WERI-Rb-1 (cell line): ENCODE results near the gene TAF1D.

Source experiments
- DNase-seq: peaks from one replicate; pipeline ENCODE4 v3.0.0-alpha.2; 2020
- H3K27ac ChIP-seq: fragments of 250-450 bp; sonication (Bioruptor Pico); 2 replicates; pipeline ENCODE4 v1.5.1; 2020; ENCODE audit warnings: mild to moderate bottlenecking, moderate library complexity
- H3K27me3 ChIP-seq: fragments of 250-450 bp; sonication (Bioruptor Pico); 2 replicates; pipeline ENCODE4 v1.5.1; 2021; ENCODE audit warnings: mild to moderate bottlenecking, low read depth, moderate library complexity; ENCODE audit not compliant: insufficient read depth, severe bottlenecking
- H3K36me3 ChIP-seq: fragments of 250-450 bp; sonication (Bioruptor Pico); 2 replicates; pipeline ENCODE4 v1.5.1; 2020; ENCODE audit warnings: mild to moderate bottlenecking, moderate library complexity
- H3K4me3 ChIP-seq: 2 replicates; pipeline ENCODE4 v1.5.1; 2011; ENCODE audit warnings: low read depth, mild to moderate bottlenecking, control low read depth, low read length
- H3K9me3 ChIP-seq: fragments of 250-450 bp; sonication (Bioruptor Pico); 2 replicates; pipeline ENCODE4 v1.5.1; 2021; ENCODE audit warnings: mild to moderate bottlenecking, moderate library complexity; ENCODE audit not compliant: severe bottlenecking
- TF ChIP-seq, protein P1 (sequence below): IDR thresholded peaks from 2 replicates; pipeline ENCODE4 v1.5.1; 2011; ENCODE audit warnings: low read depth, mild to moderate bottlenecking, control low read depth, inconsistent platforms, low read length

Gene TAF1D

GRCh38 chr11:93694109-93694508, 47.2 kb downstream of the TAF1D start:
- TF ChIP-seq, protein P1, sequence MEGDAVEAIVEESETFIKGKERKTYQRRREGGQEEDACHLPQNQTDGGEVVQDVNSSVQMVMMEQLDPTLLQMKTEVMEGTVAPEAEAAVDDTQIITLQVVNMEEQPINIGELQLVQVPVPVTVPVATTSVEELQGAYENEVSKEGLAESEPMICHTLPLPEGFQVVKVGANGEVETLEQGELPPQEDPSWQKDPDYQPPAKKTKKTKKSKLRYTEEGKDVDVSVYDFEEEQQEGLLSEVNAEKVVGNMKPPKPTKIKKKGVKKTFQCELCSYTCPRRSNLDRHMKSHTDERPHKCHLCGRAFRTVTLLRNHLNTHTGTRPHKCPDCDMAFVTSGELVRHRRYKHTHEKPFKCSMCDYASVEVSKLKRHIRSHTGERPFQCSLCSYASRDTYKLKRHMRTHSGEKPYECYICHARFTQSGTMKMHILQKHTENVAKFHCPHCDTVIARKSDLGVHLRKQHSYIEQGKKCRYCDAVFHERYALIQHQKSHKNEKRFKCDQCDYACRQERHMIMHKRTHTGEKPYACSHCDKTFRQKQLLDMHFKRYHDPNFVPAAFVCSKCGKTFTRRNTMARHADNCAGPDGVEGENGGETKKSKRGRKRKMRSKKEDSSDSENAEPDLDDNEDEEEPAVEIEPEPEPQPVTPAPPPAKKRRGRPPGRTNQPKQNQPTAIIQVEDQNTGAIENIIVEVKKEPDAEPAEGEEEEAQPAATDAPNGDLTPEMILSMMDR, result no peak
- no peak for DNase-seq
- no peaks in the 10 kb centered on the region for H3K27me3 ChIP-seq
- H3K36me3 ChIP-seq, result peaks cover 84% of the 10 kb centered on the region
- H3K4me3 ChIP-seq, result no peak overlapping the region
- no peaks in the 10 kb centered on the region for H3K9me3 ChIP-seq
- no peak overlapping the region for H3K27ac ChIP-seq

DNA sequence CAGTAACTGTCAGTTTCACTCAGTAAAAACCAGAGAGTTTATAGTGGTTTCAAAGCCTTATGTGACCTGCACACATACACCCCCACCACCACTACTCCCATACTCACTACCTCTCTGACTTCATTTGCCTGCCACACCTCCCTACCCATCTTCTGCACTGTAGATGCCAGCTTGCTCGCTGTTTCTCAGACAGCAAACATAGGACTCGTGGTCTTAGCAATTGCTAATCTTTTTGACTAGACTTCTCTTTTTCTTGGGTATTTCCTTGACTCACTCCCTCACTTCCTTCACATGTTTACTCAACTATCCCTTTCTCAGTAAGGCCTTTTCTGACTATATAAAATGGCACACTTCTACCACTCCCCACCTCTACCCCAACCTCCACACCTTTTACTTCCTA, 52.1 kb downstream of the TAF1D start:
- H3K36me3 ChIP-seq, result peaks cover 63% of the 10 kb centered on the region
- H3K4me3 ChIP-seq, result no peak overlapping the region
- DNase-seq, result no peak
- no peaks in the 10 kb centered on the region for H3K9me3 ChIP-seq
- no peak overlapping the region for H3K27ac ChIP-seq
- TF ChIP-seq, protein P1, result no peak
- H3K27me3 ChIP-seq, result no peaks in the 10 kb centered on the region

GRCh38 chr11:93686812-93687211, 54.5 kb downstream of the TAF1D start:
- no peaks in the 10 kb centered on the region for H3K27me3 ChIP-seq
- no peak for DNase-seq
- no peak overlapping the region for H3K4me3 ChIP-seq
- H3K27ac ChIP-seq, result no peak overlapping the region
- H3K36me3 ChIP-seq, result peaks cover 63% of the 10 kb centered on the region
- TF ChIP-seq, protein P1, result no peak
- no peaks in the 10 kb centered on the region for H3K9me3 ChIP-seq

DNA sequence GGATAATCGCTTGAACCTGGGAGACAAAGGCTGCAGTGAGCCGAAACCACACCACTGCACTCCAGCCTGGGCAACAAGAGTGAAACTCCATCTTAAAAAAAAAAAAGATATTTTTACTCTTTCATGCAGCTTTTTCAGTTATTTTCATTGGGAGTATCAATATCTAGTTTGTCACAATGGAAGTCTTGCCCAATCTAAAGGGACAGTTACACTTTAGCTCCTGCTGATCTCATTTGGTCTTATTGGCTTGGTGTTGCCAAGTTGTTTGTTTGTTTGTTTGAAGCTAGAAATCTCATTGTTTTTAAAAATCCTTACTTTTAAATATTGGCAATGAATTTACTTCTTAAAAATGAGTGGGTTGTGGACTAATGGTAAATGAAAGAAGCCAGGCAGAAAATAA, 55.1 kb downstream of the TAF1D start:
- Histone ChIP-seq H3K9me3 (no peaks in the 10 kb centered on the region), H3K27me3 (no peaks in the 10 kb centered on the region), H3K4me3 (no peak overlapping the region), H3K36me3 (peaks cover 62% of the 10 kb centered on the region), H3K27ac (no peak overlapping the region)
- TF ChIP-seq, protein P1, result no peak
- DNase-seq, result no peak
